HG02610 (cell line): ENCODE data around the gene RBM6.
"Not testable (repeated sequence)": the region's sequence is repeated elsewhere in the genome, so short reads cannot be mapped to it uniquely, and the experiment has no call there.

ENCODE experiments used
- ATAC-seq: cut with Tn5 transposase; IDR thresholded peaks from one replicate; pipeline ENCODE4 v1.9.1; 2021; ENCODE audit warnings: mild to moderate bottlenecking, moderate library complexity; ENCODE audit not compliant: unreplicated experiment

Gene RBM6

GRCh38 chr3:50084951-50085350, 145.0 kb downstream of the RBM6 start:
- not testable (repeated sequence) for ATAC-seq

DNA sequence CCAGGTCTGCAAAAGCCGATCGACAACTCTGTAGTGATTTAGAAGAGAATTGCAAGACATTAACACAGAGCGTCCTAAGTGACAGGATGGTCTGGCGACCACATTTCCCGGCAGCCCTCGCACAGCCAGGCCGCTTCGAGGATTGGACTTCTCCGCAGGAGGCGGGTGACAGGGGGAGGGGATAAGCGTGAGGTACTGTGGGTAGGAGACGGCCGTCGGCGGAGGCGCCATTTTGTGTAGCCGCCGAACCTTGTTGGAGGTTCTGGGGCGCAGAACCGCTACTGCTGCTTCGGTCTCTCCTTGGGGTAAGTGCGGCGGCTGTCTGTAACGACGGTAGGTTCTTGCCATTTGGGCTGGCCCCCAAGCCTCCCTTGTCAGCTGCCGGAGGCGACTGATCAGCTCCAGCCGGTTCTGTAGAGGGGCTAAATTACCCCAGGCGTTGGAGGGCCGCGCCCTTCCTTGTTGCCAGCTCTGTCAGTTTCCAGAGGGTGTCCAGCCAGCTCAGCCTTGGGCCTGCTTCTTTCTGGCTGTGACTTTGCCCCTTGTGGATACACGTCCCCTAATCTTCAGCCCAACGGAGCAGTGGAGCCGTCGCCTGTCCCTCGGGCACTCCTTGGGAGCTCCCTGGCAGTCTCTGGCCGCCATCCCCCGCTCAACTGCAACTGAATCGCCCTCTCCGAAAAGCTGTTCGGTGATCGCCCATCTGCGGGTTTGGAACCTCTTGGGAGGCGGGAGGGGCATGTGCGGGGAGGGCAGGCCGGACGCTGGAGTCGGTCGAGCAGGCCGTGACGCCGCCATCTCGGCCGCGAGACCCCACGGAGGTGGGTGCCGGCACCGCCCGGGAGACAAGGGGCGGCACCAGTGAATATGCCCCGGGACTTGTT, 149.0 kb downstream of the RBM6 start, which contains the start of gene RBM5:
TSS of gene RBM5 (plus strand) at position 195 of the 884 bp plus-strand sequence. CDS start 1,516 bp downstream, outside the sequence.
- peak; percentile 98 for ATAC-seq

- ATAC-seq: no peak
Measured at GRCh38 chr3:50089609-50089945, 149.6 kb downstream of the RBM6 start.

DNA sequence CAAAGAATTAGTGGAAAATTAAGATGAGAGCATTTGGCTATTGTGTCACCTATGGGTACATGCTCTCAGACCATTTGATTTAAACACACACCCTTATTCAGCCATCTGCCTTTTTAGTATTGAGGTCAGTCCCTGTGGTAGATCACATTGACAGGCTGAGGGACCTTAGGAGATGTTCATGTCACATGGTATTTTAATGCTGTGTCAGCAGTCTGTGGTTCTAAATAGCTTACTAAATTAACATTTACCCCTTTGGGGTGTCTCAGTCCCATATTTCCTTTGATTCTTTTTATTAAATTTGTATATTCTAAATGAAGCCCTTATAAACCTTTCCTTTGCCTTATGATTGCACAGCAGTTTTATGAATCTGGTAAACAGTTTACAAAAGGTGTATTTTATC, 151.0 kb downstream of the RBM6 start:
- ATAC-seq: no peak

DNA sequence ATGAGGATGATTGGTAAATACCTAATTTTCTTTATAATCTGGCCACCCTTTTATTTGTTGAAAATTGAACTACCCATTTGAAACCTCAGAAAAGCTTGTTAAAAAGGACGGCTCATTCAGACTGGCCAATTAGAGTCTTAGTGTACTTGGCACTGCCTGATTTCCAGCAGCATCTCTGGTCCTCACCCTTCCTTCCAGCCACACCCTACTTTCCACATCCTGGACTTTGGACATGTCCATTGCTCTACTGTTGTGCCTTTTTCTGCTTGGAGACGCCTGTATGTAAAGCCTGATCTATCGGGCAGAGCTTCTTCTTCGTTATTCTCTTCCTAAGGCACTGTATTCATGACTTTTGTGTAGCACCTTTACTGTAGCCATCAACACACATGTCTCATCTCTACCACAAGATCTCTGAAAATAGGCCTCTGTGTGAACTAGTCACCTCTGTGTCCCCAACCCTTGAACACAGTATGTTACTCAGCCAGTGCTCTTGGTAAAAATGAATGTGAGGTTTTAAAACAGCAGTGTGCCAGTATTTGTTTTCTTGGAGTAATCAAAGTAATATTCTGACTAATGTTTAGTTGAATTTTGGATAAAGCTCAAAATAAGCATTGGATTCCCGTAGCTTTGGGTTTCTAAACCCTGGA, 155.5 kb downstream of the RBM6 start:
- ATAC-seq: no peak

GRCh38 chr3:50100386-50100785, 160.4 kb downstream of the RBM6 start:
- ATAC-seq: no peak

DNA sequence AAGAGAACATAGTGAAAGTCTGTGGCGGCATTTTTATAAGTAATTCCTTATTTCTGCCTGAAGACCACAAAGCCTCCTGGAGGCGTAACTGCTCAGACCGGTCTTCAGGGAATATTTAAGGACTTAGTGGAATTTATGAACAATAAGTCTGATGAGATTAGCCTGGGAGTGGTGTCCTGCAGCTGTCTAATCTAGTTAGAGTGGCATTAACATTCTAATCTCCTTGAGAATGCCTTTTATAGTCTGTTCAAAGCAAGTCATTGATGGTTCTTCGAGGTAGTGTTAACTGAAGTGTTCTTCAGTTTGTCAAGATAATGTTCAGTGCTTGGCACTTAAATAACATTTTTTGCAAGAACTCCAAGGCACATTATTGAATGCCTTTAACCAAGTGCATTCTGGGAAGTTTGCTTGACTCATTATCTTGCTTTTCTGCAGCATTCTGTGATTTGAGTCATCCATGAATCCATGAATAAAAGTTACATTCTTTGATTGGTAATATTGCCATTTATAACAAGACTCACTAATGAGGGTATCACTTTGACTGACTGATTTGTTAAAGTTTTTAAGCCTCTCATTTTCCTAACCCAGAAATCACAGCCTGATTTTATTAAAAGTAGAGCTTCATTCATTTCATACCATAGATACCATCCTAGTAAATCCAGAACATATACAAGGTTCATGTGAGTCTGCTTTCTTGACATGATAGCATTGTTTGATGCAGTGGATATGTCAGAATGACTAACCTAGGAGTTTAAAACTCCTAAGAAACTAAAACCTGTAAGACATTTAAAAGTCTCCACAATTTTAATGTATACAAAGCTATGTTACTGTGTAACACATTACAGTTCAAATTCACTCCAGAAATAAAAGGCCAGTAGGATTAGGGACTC, 161.3 kb downstream of the RBM6 start:
- no peak for ATAC-seq

- ATAC-seq: no peak
Measured at GRCh38 chr3:50102558-50102957, 162.6 kb downstream of the RBM6 start.

- no peak for ATAC-seq
Measured at GRCh38 chr3:50111757-50112156, 171.8 kb downstream of the RBM6 start.

DNA sequence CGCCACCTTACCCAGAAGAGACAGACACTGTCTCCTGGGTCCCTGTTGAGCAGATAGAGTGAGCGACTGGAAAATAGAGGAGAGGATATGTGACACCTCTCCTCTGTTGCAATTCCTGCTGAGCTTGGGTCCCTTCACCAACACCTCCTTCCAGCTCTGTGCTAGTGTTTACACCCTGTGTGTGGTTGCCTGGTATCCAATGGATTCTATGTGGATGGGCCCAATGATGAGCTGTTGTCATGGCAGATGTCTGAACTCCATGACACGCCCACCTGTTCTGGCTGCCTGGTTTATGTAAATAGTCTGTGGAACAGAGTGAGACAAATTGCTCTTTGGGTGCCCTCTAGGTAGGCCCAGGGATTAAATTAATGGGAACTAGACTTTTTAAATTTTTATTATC, 172.5 kb downstream of the RBM6 start:
- ATAC-seq: no peak

DNA sequence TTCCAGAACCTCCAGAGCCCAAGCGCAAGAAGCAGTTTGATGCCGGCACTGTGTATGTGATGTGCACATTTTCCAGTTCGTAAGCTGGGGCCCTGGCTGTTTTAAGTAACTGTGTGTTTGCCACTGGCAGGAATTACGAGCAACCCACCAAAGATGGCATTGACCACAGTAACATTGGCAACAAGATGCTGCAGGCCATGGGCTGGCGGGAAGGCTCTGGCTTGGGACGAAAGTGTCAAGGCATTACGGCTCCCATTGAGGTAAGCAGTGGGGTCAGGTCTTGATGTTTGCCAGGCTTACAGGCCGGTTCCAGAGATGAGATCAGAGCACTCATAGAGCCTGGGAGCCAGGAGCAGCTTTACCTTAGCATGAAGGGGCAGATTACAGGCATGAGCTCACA, 177.2 kb downstream of the RBM6 start:
- no peak for ATAC-seq

DNA sequence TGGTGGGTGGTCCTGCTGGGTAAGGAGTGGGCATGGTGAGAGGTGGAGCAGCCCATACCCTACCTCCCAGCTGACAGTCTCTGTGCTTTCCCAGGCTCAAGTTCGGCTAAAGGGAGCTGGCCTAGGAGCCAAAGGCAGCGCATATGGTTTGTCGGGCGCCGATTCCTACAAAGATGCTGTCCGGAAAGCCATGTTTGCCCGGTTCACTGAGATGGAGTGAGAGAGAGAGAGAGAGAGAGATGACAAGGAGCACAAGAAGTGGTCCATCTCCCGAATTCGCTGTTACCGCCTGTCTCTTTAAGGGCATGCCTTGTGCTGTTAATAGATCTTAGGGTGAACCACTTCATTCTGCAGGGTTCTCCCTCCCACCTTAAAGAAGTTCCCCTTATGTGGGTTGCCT, 178.3 kb downstream of the RBM6 start:
- no peak for ATAC-seq

- ATAC-seq: no peak
Measured at GRCh38 chr3:50119786-50120185, 179.8 kb downstream of the RBM6 start.

- ATAC-seq: no peak
Measured at GRCh38 chr3:50120364-50121071, 180.6 kb downstream of the RBM6 start.

DNA sequence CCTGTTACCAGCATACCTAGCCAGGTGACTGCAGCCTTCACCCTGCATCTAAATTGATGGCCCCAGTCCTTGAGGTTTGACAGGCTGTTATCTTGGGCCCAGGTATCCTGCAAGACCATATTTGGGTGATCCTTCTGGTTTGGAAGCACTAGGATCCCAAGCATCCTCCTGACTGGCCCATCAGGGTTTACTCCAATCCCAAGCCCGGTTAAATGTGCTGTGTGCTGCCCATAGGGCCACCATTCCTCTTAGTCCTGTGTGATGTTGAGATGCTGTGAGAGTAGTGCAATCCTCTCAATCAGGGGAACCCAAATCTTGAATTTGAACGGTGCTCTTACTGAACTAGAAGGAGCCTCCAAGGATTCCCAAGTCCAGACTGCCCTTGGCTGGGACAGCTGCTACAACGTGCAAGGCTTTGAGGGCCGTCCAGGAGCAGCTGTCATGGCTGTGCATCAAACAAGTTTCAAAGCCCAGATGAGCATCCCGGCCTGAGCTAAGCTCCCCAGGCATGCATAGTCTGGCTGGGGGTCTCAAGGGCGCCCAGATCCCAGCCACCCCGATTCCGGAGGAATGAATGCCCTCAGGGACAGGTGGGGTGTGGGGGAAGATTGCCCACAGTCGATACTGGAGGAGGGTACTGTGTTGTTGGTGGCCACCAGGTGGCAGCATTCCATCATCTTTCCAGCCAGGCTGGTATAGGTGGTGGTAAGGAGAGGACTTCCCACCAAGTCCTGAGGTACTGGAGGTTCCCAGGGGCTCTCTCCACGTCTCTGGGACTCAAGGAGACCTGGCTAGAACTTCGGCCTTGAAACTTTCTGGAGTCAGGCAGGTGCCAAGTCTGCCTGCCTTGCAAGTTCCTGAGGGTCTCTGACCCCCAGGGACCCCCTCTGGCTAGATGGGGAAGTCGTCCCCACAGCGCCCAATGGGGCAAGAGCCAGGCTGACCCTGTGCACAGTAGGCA, 181.4 kb downstream of the RBM6 start:
- peak; percentile 44 for ATAC-seq

GRCh38 chr3:50122071-50122470, 182.1 kb downstream of the RBM6 start:
- no peak for ATAC-seq

GRCh38 chr3:50122661-50123391, 182.9 kb downstream of the RBM6 start:
- no peak for ATAC-seq

DNA sequence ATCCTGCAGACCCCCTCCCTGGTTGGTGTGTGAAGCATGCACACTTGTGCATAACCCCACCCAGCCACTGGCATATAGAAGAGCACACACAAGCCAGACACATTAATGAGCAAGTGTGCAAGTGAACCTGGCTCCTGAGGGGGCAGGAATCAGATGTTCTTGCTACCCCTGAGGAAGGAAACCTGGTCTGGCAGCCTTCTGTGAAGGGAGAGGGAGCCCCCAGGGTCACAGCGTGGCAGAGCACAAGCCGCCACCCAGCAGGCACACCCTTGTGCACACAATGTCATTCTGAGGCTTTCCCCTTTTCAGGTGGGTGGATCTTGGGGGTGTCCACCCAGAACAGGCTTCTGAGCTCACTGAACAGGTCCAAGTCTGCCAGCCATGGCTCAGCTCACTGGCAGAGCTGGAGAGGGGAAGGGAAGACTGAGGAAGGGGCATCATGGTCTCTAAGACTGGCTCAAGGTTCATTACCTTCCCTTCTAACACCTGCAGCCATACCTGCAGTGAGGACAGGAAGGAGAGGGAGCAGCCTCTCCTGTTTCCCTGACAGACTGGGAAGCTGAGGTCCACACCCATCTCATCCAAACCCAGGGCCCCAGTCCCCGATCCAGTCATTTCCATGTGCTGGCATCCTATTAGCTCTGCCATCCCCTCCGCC, 183.6 kb downstream of the RBM6 start:
- ATAC-seq: no peak
